Prostate gland (tissue), 2 donors: ENCODE results near the gene CLEC16A. TPM values are rescaled to one million over a fixed set of nuclear protein-coding genes. Genes with fewer than 3 reads are reported as not detected.
A peak's percentile ranks its signal among the peaks of the same experiment; 100 is the strongest.
"Not testable (repeated sequence)": the region's sequence is repeated elsewhere in the genome, so short reads cannot be mapped to it uniquely, and the experiment has no call there.

Source experiments
- DNase-seq: peaks from one replicate; pipeline ENCODE4 v3.0.0-alpha.2; 2019; ENCODE audit warnings: low spot score
- H3K27ac ChIP-seq, 2 donors: fragments of 200-600 bp; sonication (generic); 2 replicates each; pipeline ENCODE4 v1.5.1; 2017 to 2019
- H3K27me3 ChIP-seq: fragments of 200-600 bp; sonication (generic); replicated peaks from 2 replicates; pipeline ENCODE4 v1.5.1; 2019; ENCODE audit not compliant: insufficient read depth
- H3K36me3 ChIP-seq, 2 donors: fragments of 200-600 bp; sonication (generic); 1 replicate in 1 of 2; 2 replicates in 1 of 2; pipeline versions ENCODE4 v1.5.1 to v1.8.1; 2017 to 2019
- H3K4me1 ChIP-seq: fragments of 200-600 bp; sonication (generic); replicated peaks from 2 replicates; pipeline ENCODE4 v1.5.1; 2019
- H3K4me3 ChIP-seq, 2 donors: fragments of 200-600 bp; sonication (generic); 2 replicates each; pipeline ENCODE4 v1.5.1; 2017 to 2019
- H3K9me3 ChIP-seq: fragments of 200-600 bp; sonication (generic); 2 replicates; pipeline ENCODE4 v1.5.1; 2017
- POLR2A ChIP-seq: fragments of 450-650 bp; IDR thresholded peaks from one replicate; pipeline ENCODE4 v1.6.1; 2016; ENCODE audit warnings: antibody characterized with exemption, mild to moderate bottlenecking
- POLR2AphosphoS5 ChIP-seq: sonication (generic); formaldehyde crosslinking; IDR thresholded peaks from one replicate; pipeline ENCODE4 v1.6.1; 2017; ENCODE audit warnings: antibody characterized with exemption
- WGBS: methylation state at CpG from one replicate; pipeline ENCODE4 v1.1.5; 2018; 5-methylcytosine and 5-hydroxymethylcytosine counted together
- intact Hi-C: fragments of 100-400 bp; cut with DNase I; formaldehyde crosslinking; loops from one replicate; pipeline ENCODE4 v1.14.2; 2022
- total RNA-seq, 2 donors: library from RNA; depleted of rRNA; stranded (reverse); fragments of >200 nt; gene quantifications; one replicate each; pipeline ENCODE4 v1.1.0, GENCODE V29; 2016
- TF ChIP-seq, protein P1 (sequence below), 4 experiments: fragments of 200-600 bp in 2 of 4; fragments of 450-650 bp in 2 of 4; sonication (generic) in 2 of 4; IDR thresholded peaks; 1 replicate in 3 of 4; 2 replicates in 1 of 4; pipeline ENCODE4 v1.5.1; 2016 to 2019; ENCODE audit warnings: antibody characterized with exemption in 4 of 4, mild to moderate bottlenecking in 2 of 4, moderate library complexity in 2 of 4

CLEC16A gene
- total RNA-seq, 2 donors from 2014 or later: 26.1 to 52.2 TPM

DNA sequence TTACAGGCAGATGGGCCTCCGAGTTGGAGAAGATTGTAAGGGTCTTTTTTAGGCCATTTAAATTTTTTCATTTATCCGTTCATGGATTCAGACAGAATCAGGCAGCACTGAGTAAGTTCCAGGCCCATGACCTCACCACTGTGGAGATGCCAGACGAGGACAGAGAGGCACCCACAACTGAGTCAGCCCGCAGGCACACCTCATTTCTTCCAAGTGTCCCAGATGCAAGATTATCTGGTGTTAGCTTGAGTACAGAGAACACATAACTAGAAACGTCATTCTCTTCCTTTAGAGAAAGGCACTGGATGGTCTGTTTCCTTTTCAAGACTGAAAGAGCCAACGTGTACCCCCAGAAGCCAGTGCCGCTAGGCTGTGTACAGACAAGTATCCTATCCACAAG is 16.9 kb downstream of the CLEC16A start:
- intact Hi-C loops: no loop called here

DNA sequence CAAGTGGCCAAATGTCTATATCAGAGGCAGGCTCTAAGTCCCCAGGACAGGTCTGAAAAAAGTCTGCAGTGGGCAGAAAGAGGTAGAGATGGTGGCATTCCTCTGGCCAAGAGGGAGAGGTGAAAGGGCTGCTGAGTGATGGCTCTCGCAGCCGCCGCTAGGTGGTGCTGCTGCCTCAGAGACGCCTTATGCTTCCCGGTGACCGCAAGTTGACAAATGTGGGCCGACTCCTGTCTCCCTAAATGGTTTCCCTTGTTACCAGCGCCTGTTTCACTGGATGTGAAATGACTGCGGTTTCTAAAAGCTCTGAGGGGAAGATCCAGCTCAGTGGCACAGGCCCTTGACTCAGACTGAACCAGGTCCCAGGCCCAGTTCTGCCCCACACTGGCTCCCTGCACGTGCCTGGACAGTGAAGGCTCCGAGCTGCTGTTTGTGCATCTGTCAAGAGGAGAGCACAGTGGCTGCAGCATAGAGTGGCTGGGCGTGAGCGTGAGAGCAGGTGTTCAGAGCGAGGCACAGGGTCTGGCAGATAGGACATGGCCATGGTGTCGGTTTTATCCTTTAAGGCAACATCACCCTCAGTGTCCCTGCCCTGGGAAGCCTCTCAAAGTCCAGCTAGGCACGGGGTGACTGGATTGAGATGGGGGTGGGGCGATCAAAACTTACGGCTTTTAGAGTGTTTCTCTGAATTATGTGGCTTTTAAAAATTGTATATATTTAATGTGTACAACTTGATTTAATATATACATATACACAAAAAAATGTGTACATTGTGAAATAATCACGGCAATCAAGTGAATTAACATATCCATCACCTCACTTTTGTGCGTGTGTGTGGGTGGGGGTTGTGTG is 19.9 kb downstream of the CLEC16A start:
- Histone ChIP-seq H3K4me1 (peaks cover 4% of the 10 kb centered on the region), H3K27ac (no peak overlapping the region), H3K36me3 (no peaks in the 10 kb centered on the region), H3K9me3 (no peaks in the 10 kb centered on the region), H3K4me3 (no peak overlapping the region), H3K27me3 (no peaks in the 10 kb centered on the region)
- intact Hi-C loops: no loop called here
- TF ChIP-seq POLR2A (no peak), POLR2AphosphoS5 (peak; percentile 59)
- TF ChIP-seq, protein P1, sequence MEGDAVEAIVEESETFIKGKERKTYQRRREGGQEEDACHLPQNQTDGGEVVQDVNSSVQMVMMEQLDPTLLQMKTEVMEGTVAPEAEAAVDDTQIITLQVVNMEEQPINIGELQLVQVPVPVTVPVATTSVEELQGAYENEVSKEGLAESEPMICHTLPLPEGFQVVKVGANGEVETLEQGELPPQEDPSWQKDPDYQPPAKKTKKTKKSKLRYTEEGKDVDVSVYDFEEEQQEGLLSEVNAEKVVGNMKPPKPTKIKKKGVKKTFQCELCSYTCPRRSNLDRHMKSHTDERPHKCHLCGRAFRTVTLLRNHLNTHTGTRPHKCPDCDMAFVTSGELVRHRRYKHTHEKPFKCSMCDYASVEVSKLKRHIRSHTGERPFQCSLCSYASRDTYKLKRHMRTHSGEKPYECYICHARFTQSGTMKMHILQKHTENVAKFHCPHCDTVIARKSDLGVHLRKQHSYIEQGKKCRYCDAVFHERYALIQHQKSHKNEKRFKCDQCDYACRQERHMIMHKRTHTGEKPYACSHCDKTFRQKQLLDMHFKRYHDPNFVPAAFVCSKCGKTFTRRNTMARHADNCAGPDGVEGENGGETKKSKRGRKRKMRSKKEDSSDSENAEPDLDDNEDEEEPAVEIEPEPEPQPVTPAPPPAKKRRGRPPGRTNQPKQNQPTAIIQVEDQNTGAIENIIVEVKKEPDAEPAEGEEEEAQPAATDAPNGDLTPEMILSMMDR (IDR thresholded peaks at IDR 0.05): peak; percentile 86 to 94 (median 90)
- WGBS: 28% methylated on average over 20 of the region's 20 CpGs
- peak; percentile 75 for DNase-seq

More for the DNA sequence above, 16.9 kb downstream of the CLEC16A start:
- no peaks in the 10 kb centered on the region for H3K36me3 ChIP-seq
- no peaks in the 10 kb centered on the region for H3K9me3 ChIP-seq
- H3K4me1 ChIP-seq: peaks cover 4% of the 10 kb centered on the region
- no peak for DNase-seq
- no peak overlapping the region for H3K4me3 ChIP-seq
- peak overlapping the region; percentile 45 to 52 for H3K27ac ChIP-seq
- WGBS: 57% methylated on average over 7 of the region's 7 CpGs
- TF ChIP-seq POLR2A (no peak), POLR2AphosphoS5 (peak; percentile 10)
- H3K27me3 ChIP-seq: no peaks in the 10 kb centered on the region

DNA sequence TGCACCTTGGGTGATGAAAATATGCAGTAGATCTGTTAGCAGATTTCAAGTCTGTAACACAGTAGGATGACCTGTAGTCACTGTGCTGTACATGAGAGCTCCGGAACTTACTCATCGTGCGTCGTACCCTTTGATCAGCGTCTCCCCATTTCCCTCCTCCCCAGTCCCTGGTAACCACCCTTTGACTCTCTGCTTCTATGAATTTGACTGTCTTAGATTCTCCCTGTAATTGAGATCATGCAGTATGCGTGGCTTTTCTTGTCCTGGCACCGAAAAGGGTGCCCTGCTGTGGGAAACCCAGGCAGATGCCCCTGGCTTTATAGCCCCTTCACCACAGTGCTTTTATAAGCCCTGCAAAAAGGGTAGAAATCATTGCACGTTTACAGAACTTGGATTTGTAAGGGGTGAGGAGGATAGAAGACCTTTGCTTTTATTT is 20.5 kb downstream of the CLEC16A start:
- peaks cover 4% of the 10 kb centered on the region for H3K4me1 ChIP-seq
- H3K36me3 ChIP-seq: no peaks in the 10 kb centered on the region
- TF ChIP-seq POLR2A (no peak), POLR2AphosphoS5 (no peak)
- TF ChIP-seq, protein P1 (IDR thresholded peaks at IDR 0.05): no peak
- H3K9me3 ChIP-seq: no peaks in the 10 kb centered on the region
- no peak overlapping the region for H3K4me3 ChIP-seq
- WGBS: 90% methylated on average over 8 of the region's 8 CpGs
- DNase-seq: no peak
- intact Hi-C loops: no loop called here
- H3K27me3 ChIP-seq: no peaks in the 10 kb centered on the region
- no peak overlapping the region for H3K27ac ChIP-seq

DNA sequence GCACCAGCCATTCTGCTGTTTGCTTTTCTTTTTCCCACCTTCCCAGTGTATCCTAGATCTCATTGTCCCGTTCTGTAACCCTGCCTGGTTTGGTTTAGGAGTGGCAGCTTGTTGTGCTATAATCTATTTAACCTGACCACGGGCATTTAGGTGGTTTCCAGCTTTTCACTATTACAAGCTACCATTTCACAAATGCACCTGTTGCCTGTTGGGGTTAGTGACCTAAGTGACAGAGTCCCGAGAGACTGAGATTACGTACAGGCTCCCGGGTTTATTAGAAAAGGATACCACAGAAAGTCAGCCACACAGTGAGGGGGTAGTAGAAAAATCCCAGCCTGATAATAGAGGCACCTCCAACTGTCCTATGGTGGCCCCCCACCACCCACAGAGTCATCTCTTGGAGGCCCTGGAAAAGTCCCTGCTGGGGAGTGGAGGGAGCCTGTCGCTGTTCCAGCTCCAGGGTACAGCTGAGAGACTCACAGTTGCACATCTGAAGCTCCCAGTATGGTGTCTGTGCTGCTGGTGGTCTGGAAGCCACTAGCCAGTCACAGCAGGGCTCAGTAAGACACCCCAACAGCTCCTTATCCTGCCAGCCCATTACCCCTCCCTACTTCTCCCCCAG is 21.2 kb downstream of the CLEC16A start:
- intact Hi-C loops: no loop called here
- H3K4me1 ChIP-seq: peaks cover 4% of the 10 kb centered on the region
- WGBS: 80% methylated on average over 6 of the region's 6 CpGs

DNA sequence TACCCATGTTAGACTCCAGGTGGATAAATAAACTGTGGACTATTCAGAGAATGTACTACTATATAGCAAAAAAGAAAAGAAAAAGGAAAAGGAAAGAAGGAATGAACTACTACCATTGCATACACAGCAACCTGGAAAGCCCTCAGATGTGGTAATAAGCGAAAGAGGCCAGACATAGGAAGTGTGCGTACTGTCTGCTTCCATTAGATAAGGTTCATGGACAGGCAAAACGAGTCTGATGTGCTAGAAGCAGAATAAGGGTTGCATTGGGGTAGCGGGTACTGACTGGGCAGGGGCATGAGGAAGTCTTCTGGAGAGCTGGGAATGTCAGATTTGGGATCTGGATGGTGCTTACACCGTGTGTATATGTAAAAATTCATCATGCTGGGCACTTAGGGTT is 21.8 kb downstream of the CLEC16A start:
- no peak overlapping the region for H3K4me3 ChIP-seq
- DNase-seq: no peak
- H3K9me3 ChIP-seq: no peaks in the 10 kb centered on the region
- WGBS: 87% methylated on average over 5 of the region's 5 CpGs
- H3K4me1 ChIP-seq: peaks cover 4% of the 10 kb centered on the region
- no peaks in the 10 kb centered on the region for H3K36me3 ChIP-seq
- H3K27me3 ChIP-seq: no peaks in the 10 kb centered on the region
- no peak overlapping the region for H3K27ac ChIP-seq
- TF ChIP-seq, protein P1 (IDR thresholded peaks at IDR 0.05): no peak
- TF ChIP-seq POLR2A (no peak), POLR2AphosphoS5 (no peak)
- intact Hi-C loops: no loop called here

More for the DNA sequence above, 21.2 kb downstream of the CLEC16A start:
- TF ChIP-seq, protein P1 (IDR thresholded peaks at IDR 0.05): no peak
- no peak for TF ChIP-seq POLR2AphosphoS5
- no peak for TF ChIP-seq POLR2A
- Histone ChIP-seq H3K27me3 (no peaks in the 10 kb centered on the region), H3K9me3 (no peaks in the 10 kb centered on the region), H3K36me3 (no peaks in the 10 kb centered on the region), H3K27ac (no peak overlapping the region), H3K4me3 (no peak overlapping the region)
- no peak for DNase-seq

DNA sequence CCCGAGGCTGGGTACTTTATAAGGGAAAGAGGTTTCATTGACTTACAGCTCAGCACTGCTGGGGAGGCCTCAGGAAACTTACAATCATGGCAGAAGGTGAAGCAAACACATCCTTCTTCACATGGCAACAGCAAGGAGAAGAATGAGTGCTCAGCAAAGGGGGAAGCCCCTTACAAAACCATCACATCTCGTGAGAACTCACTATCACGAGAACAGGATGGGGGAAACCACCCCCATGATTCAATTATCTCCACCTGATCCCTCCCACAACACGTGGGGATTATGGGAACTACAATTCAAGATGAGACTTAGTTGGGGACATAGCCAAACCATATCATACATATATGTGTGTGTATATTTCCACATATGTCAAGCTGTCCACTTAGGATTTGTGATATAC is 22.2 kb downstream of the CLEC16A start:
- H3K27me3 ChIP-seq, H3K27ac ChIP-seq, DNase-seq, H3K4me3 ChIP-seq, H3K36me3 ChIP-seq, intact Hi-C loops, H3K9me3 ChIP-seq, H3K4me1 ChIP-seq: not testable (repeated sequence)
- WGBS: 67% methylated on average over 4 of the region's 4 CpGs
